GM13976 (cell line): ENCODE results near the gene RNF19B.

Source experiments
- DNase-seq: peaks from one replicate; pipeline ENCODE4 v3.0.0; 2012; ENCODE audit warnings: low spot score
- in situ Hi-C: fragments of 300-500 bp; cut with MboI; formaldehyde crosslinking; loops from one replicate; pipeline ENCODE4 v1.12.0; 2022; ENCODE audit warnings: low sequenced_read_pairs, mixed read lengths, inconsistent platforms; ENCODE audit not compliant: unreplicated experiment
- TF ChIP-seq, protein P1 (sequence below): IDR thresholded peaks from 2 replicates; pipeline ENCODE4 v1.5.1; 2012; ENCODE audit warnings: borderline replicate concordance, mild to moderate bottlenecking; ENCODE audit not compliant: insufficient read depth; ENCODE audit errors: extremely low read depth, missing control alignments, control extremely low read depth

RNF19B gene

DNA sequence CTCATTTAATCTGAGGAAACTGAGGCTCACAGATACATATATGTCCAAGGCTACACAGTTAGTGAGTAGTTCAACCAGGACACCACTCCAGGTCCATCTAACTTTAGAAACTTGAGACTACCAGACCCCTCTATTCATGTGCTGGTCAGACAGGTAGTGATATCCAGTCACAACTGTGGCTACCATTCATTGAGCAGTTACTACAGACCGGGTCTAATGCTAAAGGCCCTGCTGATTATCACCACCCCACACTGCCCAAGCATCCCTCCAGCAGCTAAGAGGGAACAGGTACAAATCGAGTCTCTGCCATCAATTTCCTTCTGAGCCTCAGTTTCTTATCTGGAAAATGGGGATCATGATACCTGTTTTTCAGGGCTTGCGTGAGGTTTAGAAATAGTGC is 73.0 kb downstream of the RNF19B start:
- TF ChIP-seq, protein P1, sequence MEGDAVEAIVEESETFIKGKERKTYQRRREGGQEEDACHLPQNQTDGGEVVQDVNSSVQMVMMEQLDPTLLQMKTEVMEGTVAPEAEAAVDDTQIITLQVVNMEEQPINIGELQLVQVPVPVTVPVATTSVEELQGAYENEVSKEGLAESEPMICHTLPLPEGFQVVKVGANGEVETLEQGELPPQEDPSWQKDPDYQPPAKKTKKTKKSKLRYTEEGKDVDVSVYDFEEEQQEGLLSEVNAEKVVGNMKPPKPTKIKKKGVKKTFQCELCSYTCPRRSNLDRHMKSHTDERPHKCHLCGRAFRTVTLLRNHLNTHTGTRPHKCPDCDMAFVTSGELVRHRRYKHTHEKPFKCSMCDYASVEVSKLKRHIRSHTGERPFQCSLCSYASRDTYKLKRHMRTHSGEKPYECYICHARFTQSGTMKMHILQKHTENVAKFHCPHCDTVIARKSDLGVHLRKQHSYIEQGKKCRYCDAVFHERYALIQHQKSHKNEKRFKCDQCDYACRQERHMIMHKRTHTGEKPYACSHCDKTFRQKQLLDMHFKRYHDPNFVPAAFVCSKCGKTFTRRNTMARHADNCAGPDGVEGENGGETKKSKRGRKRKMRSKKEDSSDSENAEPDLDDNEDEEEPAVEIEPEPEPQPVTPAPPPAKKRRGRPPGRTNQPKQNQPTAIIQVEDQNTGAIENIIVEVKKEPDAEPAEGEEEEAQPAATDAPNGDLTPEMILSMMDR: no peak
- no peak for DNase-seq
- in situ Hi-C loops: no loop called here

DNA sequence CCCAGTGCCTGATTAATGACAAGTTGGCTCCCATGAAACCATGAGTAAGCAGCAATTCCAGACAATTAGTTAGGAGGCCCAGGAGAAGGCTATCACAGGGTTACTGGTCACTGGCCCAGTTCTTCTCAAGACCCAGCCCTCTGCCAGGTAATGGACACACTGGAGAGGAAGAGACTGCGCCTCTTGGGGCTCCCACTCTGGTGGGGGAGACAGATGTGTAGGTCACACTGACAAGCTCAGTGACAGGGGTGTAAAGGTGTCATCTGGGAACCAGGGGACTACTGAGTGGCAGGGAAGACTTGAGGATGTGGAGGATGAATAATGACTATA is 73.4 kb downstream of the RNF19B start:
- TF ChIP-seq, protein P1: no peak
- DNase-seq: no peak
- in situ Hi-C loops: no loop called here

DNA sequence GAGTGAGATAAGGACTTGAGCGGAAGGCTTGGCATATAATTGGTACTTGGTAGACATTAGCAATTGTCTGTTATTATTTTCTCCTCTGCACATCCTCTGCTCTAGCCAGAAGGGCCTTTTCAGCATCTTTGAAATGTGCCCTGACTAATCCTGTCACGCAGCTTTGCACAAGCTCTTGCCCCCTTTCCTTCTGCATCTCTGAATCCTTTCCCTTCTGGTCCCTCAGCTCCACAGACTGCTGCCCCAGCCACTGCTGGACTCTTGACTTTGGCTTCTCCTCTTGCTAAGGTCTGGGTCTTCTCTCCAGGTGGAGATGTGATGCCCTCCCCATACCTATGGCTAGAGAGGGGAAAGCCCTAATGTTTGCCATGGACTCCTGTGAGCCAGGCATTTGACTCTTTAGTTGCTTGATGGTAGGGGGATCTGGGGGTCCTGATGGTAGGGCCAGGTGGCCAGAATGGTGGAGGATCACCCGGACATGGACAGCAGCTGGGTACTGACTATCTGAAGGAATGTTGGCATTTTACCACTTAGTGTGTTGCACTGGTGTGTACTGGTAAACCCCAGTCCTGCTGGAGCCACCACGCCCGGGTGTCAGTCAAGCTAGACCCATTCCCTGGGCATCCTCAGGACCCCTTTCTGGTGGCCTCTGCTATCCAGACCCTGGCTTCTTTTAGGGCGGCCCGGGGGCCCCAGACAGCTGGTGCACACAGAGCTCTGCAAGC is 73.9 kb downstream of the RNF19B start:
- in situ Hi-C loops: no loop called here
- DNase-seq: no peak
- TF ChIP-seq, protein P1: no peak

DNA sequence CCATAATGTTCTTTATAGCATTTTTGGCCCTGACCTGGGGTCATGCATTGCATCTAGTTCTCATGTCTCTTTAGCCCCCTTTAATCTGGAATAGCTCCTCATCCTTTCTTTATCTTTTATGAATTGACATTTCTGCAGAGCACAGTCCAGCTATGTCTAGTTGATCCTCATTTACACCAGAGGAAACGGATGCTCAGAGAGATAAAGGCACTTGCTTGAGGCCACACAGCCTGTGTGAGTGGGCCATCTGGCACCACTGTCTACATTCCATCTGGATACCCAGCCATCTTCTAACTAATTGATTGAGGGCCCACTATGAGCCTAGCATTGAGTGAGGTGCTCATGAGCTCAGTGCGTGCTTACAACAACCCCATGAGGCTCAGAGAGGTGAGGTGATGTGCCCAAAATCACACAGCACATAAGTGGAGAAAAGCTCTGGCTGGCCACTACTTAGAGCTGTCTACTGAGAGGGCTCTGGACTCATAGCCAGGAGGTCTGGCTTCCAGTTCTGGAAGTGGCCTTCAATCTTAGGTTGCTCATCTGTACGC is 74.8 kb downstream of the RNF19B start:
- in situ Hi-C loops: no loop called here
- TF ChIP-seq, protein P1: no peak
- DNase-seq: no peak

DNA sequence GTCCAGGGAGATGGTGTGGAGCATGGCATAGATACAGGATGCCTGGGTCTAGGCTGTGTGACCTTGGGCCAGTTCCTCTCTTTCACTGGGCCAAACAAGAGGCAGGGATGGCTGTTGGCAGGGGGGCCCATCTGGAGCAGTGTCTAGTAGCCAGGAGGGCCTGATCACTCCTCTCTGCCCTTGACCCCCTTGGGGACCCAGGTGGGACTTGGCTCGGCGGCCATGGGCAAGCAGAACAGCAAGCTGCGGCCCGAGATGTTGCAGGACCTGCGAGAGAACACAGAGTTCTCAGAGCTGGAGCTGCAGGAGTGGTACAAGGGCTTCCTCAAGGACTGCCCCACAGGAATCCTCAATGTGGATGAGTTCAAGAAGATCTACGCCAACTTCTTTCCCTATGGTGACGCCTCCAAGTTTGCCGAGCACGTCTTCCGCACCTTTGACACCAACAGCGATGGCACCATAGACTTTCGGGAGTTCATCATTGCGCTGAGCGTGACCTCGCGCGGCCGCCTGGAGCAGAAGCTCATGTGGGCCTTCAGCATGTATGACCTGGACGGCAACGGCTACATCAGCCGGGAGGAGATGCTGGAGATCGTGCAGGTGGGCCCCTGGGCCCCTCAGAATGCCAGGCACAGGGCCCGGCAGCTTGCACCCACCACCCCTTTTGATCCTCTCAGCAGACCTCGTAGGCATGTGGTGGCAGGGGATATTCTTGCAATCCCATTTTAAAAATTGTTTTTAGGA is 75.8 kb downstream of the RNF19B start:
- TF ChIP-seq, protein P1: no peak
- in situ Hi-C loops: no loop called here
- DNase-seq: no peak

DNA sequence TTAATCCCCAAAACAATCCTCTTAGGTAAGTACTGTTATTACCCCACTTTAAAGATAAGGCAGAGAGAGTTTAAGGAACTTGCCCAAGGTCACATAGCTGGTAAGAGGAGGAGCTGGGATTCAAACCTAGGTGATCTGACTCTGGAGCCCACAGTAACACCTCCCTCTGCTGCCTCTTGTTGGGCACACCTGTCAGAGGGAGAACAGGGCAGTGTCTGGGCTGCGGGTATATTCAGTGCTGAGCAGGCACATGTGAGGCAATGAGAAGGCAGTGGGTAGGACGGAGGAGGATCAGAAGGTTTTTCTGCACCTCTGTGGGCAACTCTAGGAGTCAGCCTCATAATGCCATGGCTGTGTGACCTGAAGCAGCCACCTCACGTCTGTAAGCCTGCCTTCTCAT is 76.5 kb downstream of the RNF19B start:
- in situ Hi-C loops: no loop called here
- TF ChIP-seq, protein P1: no peak
- DNase-seq: no peak
